Type B pancreatic cell (in vitro differentiated cells): ENCODE measurements around the gene HCFC1R1. TPM values are rescaled to one million over a fixed set of nuclear protein-coding genes. Genes with fewer than 3 reads are reported as not detected.

Source experiments
- DNase-seq: peaks from one replicate; pipeline ENCODE4 v3.0.0; 2021; ENCODE audit warnings: mixed read lengths; ENCODE audit not compliant: unreplicated experiment; ENCODE audit errors: extremely low spot score
- H3K27ac Mint-ChIP-seq: 2 replicates; pipeline ENCODE4 v1.8.0; 2021; ENCODE audit warnings: mild to moderate bottlenecking, mixed read lengths
- H3K27me3 Mint-ChIP-seq: 2 replicates; pipeline ENCODE4 v1.8.0; 2021; ENCODE audit warnings: mixed read lengths
- H3K36me3 Mint-ChIP-seq: 2 replicates; pipeline ENCODE4 v1.8.0; 2021; ENCODE audit warnings: mixed read lengths
- H3K4me1 Mint-ChIP-seq: one replicate; pipeline ENCODE4 v1.8.0; 2021; ENCODE audit warnings: mixed read lengths; ENCODE audit not compliant: unreplicated experiment
- H3K4me3 Mint-ChIP-seq: 2 replicates; pipeline ENCODE4 v1.8.0; 2021; ENCODE audit warnings: mild to moderate bottlenecking, mixed read lengths
- H3K9me3 Mint-ChIP-seq: 2 replicates; pipeline ENCODE4 v1.8.0; 2021; ENCODE audit warnings: mixed read lengths
- total RNA-seq: library from RNA; stranded (reverse); gene quantifications from 2 replicates; pipeline ENCODE4 v1.2.1, GENCODE V29; 2021; ENCODE audit warnings: low replicate concordance
- TF ChIP-seq, protein P1 (sequence below): fragments of 200-600 bp; sonication (generic); conservative IDR thresholded peaks from 2 replicates; pipeline ENCODE4 v1.5.0; 2021; ENCODE audit warnings: antibody characterized with exemption, mild to moderate bottlenecking

HCFC1R1 gene
- total RNA-seq, 1 donor from 2014 or later = 34.8 TPM

- H3K4me3 Mint-ChIP-seq = no peak overlapping the region
- TF ChIP-seq, protein P1, sequence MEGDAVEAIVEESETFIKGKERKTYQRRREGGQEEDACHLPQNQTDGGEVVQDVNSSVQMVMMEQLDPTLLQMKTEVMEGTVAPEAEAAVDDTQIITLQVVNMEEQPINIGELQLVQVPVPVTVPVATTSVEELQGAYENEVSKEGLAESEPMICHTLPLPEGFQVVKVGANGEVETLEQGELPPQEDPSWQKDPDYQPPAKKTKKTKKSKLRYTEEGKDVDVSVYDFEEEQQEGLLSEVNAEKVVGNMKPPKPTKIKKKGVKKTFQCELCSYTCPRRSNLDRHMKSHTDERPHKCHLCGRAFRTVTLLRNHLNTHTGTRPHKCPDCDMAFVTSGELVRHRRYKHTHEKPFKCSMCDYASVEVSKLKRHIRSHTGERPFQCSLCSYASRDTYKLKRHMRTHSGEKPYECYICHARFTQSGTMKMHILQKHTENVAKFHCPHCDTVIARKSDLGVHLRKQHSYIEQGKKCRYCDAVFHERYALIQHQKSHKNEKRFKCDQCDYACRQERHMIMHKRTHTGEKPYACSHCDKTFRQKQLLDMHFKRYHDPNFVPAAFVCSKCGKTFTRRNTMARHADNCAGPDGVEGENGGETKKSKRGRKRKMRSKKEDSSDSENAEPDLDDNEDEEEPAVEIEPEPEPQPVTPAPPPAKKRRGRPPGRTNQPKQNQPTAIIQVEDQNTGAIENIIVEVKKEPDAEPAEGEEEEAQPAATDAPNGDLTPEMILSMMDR = no peak
- DNase-seq = no peak
- peaks cover 10% of the 10 kb centered on the region for H3K36me3 Mint-ChIP-seq
- no peaks in the 10 kb centered on the region for H3K9me3 Mint-ChIP-seq
- peaks cover 53% of the 10 kb centered on the region for H3K27me3 Mint-ChIP-seq
- H3K27ac Mint-ChIP-seq = no peak overlapping the region
- no peaks in the 10 kb centered on the region for H3K4me1 Mint-ChIP-seq
Measured at GRCh38 chr16:3051494-3051893, 27.8 kb upstream of the HCFC1R1 start.

GRCh38 chr16:3051009-3051408 lies 27.3 kb upstream of the HCFC1R1 start:
- DNase-seq = no peak
- Mint-ChIP-seq H3K27ac (no peak overlapping the region), H3K27me3 (peaks cover 53% of the 10 kb centered on the region), H3K36me3 (peaks cover 10% of the 10 kb centered on the region), H3K4me1 (no peaks in the 10 kb centered on the region), H3K4me3 (no peak overlapping the region), H3K9me3 (no peaks in the 10 kb centered on the region)
- TF ChIP-seq, protein P1 = no peak

GRCh38 chr16:3050487-3050886 lies 26.7 kb upstream of the HCFC1R1 start:
- H3K36me3 Mint-ChIP-seq = peaks cover 10% of the 10 kb centered on the region
- peaks cover under 1% of the 10 kb centered on the region for H3K4me1 Mint-ChIP-seq
- H3K9me3 Mint-ChIP-seq = no peaks in the 10 kb centered on the region
- H3K27ac Mint-ChIP-seq = no peak overlapping the region
- H3K4me3 Mint-ChIP-seq = no peak overlapping the region
- TF ChIP-seq, protein P1 = no peak
- H3K27me3 Mint-ChIP-seq = peaks cover 56% of the 10 kb centered on the region
- no peak for DNase-seq

- TF ChIP-seq, protein P1 = no peak
Measured at GRCh38 chr16:3049921-3050481, 26.3 kb upstream of the HCFC1R1 start.

DNA sequence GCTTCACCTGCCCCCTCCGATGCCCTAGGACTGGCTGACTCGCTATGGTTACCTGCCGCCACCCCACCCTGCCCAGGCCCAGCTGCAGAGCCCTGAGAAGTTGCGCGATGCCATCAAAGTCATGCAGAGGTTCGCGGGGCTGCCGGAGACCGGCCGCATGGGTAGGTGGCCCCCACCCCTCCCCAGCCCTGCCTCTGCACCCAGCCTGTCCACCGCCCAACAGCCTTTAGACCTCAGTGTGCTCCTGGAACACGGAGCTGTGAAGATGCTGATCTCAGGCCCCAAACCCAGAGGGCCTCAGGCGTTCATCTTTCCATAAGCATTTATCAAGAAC lies 23.6 kb upstream of the HCFC1R1 start:
- Mint-ChIP-seq H3K27me3 (peaks cover 80% of the 10 kb centered on the region), H3K36me3 (peaks cover 4% of the 10 kb centered on the region), H3K4me3 (peak overlapping the region; percentile 68), H3K27ac (no peak overlapping the region), H3K4me1 (peaks cover 4% of the 10 kb centered on the region), H3K9me3 (no peaks in the 10 kb centered on the region)
- TF ChIP-seq, protein P1 = no peak
- DNase-seq = no peak

More at GRCh38 chr16:3049921-3050481, 26.3 kb upstream of the HCFC1R1 start:
- H3K9me3 Mint-ChIP-seq = no peaks in the 10 kb centered on the region
- no peak overlapping the region for H3K27ac Mint-ChIP-seq
- H3K4me1 Mint-ChIP-seq = peaks cover 4% of the 10 kb centered on the region
- H3K27me3 Mint-ChIP-seq = peaks cover 60% of the 10 kb centered on the region
- peaks cover 10% of the 10 kb centered on the region for H3K36me3 Mint-ChIP-seq
- no peak overlapping the region for H3K4me3 Mint-ChIP-seq
- no peak for DNase-seq
